ENCODE measurements around the gene SLC37A2. TPM values are rescaled to one million over a fixed set of nuclear protein-coding genes. Genes with fewer than 3 reads are reported as not detected.

The SLC37A2 gene
- total and polyA plus RNA-seq, 2 donors (not counting 3 experiments of a cell fraction or from before 2014, with no cell fraction given) = 1.1 to 1.7 TPM

DNA sequence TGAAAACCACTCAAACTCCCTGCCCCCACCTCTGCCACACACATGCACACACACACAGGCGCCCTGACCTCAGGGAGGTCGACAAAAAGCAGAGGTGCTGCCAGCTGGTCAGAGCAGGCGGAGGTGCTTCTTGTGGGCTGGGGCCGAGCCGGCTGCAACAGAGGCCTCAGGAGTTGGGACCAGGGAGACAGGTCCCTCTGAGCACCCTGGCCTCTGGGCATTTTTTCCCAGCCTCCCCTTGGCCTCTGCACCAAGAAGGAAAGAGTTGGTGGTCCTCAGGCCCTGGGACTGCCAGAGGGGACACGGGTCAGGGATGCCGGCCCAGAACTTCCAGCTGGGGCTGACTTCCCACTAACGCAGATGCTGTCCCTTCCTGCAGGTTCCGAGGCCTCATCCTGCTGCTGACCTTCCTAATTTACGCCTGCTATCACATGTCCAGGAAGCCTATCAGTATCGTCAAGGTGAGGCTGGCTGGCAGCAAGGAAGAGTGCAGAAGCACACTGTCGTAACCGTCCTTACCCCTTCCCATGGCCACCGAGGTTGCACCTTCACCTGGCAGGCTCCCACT, 13.4 kb downstream of the SLC37A2 start:
- H4K20me1 ChIP-seq (replicated peaks; ENCODE audit: control insufficient read depth, extremely low read depth, insufficient read depth, low read length) = no peaks in the 10 kb centered on the region
- H3K9ac ChIP-seq (replicated peaks; ENCODE audit: extremely low read depth, insufficient read depth, low read length) = no peak overlapping the region
- no peak overlapping the region for H3K27ac ChIP-seq (ENCODE audit: insufficient read depth, low read depth, low read length)
- no peak for TF ChIP-seq GATA2 (IDR thresholded peaks at IDR 0.05; ENCODE audit: insufficient read depth, insufficient read length, low read depth, low read length)
- TF ChIP-seq, protein P1, sequence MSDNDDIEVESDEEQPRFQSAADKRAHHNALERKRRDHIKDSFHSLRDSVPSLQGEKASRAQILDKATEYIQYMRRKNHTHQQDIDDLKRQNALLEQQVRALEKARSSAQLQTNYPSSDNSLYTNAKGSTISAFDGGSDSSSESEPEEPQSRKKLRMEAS (IDR thresholded peaks at IDR 0.05; ENCODE audit: insufficient read depth, insufficient read length) = no peak
- no peak for TF ChIP-seq EZH2 (IDR thresholded peaks at IDR 0.05; ENCODE audit: borderline replicate concordance, low read depth, low read length, severe bottlenecking)
- TF ChIP-seq FOS (IDR thresholded peaks at IDR 0.05; ENCODE audit: borderline replicate concordance, insufficient read depth, low read length) = no peak
- TF ChIP-seq, protein P2, sequence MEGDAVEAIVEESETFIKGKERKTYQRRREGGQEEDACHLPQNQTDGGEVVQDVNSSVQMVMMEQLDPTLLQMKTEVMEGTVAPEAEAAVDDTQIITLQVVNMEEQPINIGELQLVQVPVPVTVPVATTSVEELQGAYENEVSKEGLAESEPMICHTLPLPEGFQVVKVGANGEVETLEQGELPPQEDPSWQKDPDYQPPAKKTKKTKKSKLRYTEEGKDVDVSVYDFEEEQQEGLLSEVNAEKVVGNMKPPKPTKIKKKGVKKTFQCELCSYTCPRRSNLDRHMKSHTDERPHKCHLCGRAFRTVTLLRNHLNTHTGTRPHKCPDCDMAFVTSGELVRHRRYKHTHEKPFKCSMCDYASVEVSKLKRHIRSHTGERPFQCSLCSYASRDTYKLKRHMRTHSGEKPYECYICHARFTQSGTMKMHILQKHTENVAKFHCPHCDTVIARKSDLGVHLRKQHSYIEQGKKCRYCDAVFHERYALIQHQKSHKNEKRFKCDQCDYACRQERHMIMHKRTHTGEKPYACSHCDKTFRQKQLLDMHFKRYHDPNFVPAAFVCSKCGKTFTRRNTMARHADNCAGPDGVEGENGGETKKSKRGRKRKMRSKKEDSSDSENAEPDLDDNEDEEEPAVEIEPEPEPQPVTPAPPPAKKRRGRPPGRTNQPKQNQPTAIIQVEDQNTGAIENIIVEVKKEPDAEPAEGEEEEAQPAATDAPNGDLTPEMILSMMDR (IDR thresholded peaks at IDR 0.05; ENCODE audit: extremely low read depth in 1 of 2, insufficient read depth in 1 of 2, low read depth in 1 of 2, low read length in 2 of 2) = no peak
- no peak for TF ChIP-seq POLR2A (IDR thresholded peaks at IDR 0.05; ENCODE audit: low read depth, low read length)
- no peak for TF ChIP-seq JUN (IDR thresholded peaks at IDR 0.05; ENCODE audit: borderline replicate concordance, insufficient read depth, insufficient read length, low read depth)
- no peak for TF ChIP-seq POLR2AphosphoS5 (IDR thresholded peaks at IDR 0.05; ENCODE audit: insufficient read depth, low read depth, low read length)
- no peak for TF ChIP-seq MYC (IDR thresholded peaks at IDR 0.05; ENCODE audit: low read depth, low read length)
- no peak overlapping the region for H3K4me3 ChIP-seq (replicated peaks in 1 of 3; ENCODE audit: insufficient read depth in 1 of 3, low read depth in 1 of 3, low read length in 3 of 3)
- intact Hi-C loops (cut with micrococcal nuclease) = no loop called here
- DNase-seq (ENCODE audit: low read depth, low spot score) = no peak
- no TSS peak for BruUV-seq (replicated peaks)
- H2AFZ ChIP-seq (ENCODE audit: low read depth, low read length) = no peak overlapping the region
- no peaks in the 10 kb centered on the region for H3K4me1 ChIP-seq (ENCODE audit: control insufficient read depth, extremely low read depth, insufficient read depth, low read length)
- no peaks in the 10 kb centered on the region for H3K27me3 ChIP-seq (ENCODE audit: control insufficient read depth in 2 of 2, insufficient read depth in 2 of 2, low read length in 2 of 2)
- dilution Hi-C loops (cut with MboI; ENCODE audit: extremely low pct_ligation_motif_present, low sequenced_read_pairs) = no loop called here
- H3K9me3 ChIP-seq (replicated peaks; ENCODE audit: control insufficient read depth, insufficient read depth, low read length) = no peaks in the 10 kb centered on the region
- no peak overlapping the region for H3K4me2 ChIP-seq (ENCODE audit: insufficient read depth, low read length)
- H3K9me1 ChIP-seq (replicated peaks; ENCODE audit: control insufficient read depth, extremely low read depth, insufficient read depth, low read length) = no peaks in the 10 kb centered on the region
- H3K79me2 ChIP-seq (ENCODE audit: control insufficient read depth, insufficient read depth, low read length) = no peaks in the 10 kb centered on the region
- no peak for FAIRE-seq
- H3K36me3 ChIP-seq (ENCODE audit: control insufficient read depth in 2 of 2, extremely low read depth in 1 of 2, insufficient read depth in 2 of 2, low read length in 2 of 2) = no peaks in the 10 kb centered on the region
- POLR2A ChIA-PET = no interaction called here
- CTCF ChIA-PET = interaction anchor here (1.2 to 1.7 kb wide), 2 partner anchors 15 to 48 kb away, joined by 3 to 4 read pairs; no protein-coding TSS in a partner anchor

All from endothelial cell of umbilical vein (primary cell).